Activated CD4-positive, alpha-beta T cell treated with anti-CD3 and anti-CD28 coated beads for 36 hours (primary cell): Measurements from ENCODE around the gene HIVEP3. TPM values are rescaled to one million over a fixed set of nuclear protein-coding genes. Genes with fewer than 3 reads are reported as not detected.

Source experiments
- ATAC-seq: fragments of 200-7000 bp; cut with Tn5 transposase; one replicate; pipeline ENCODE4 v1.10.0; 2021; ENCODE audit warnings: mild to moderate bottlenecking, moderate library complexity
- CTCF ChIA-PET: fragments of 350-600 bp; sonication (Branson Sonifier 250); formaldehyde crosslinking; loops from one replicate; lab custom pipeline; 2021; ENCODE audit warnings: antibody characterized with exemption; lab: Charles Lee
- POLR2A ChIA-PET: fragments of 350-600 bp; sonication (Branson Sonifier 250); formaldehyde crosslinking; loops from one replicate; lab custom pipeline; 2021; ENCODE audit warnings: antibody characterized with exemption, inconsistent platforms; lab: Charles Lee
- DNase-seq: peaks from one replicate; pipeline ENCODE4 v3.0.0-alpha.2; 2020
- H3K27ac Mint-ChIP-seq: one replicate; pipeline ENCODE4 v1.8.0; 2021; ENCODE audit warnings: mixed read lengths
- H3K27me3 Mint-ChIP-seq: one replicate; pipeline ENCODE4 v1.8.0; 2021; ENCODE audit warnings: mixed read lengths
- H3K36me3 Mint-ChIP-seq: one replicate; pipeline ENCODE4 v1.8.0; 2021; ENCODE audit warnings: low read depth, mixed read lengths
- H3K4me1 Mint-ChIP-seq: one replicate; pipeline ENCODE4 v1.8.0; 2021; ENCODE audit warnings: mixed read lengths
- H3K4me3 Mint-ChIP-seq: one replicate; pipeline ENCODE4 v1.8.0; 2021; ENCODE audit warnings: mild to moderate bottlenecking, moderate library complexity, mixed read lengths
- H3K9me3 Mint-ChIP-seq: one replicate; pipeline ENCODE4 v1.8.0; 2021; ENCODE audit warnings: low read depth, mixed read lengths
- intact Hi-C, 2 experiments: fragments of 100-400 bp; cut with DNase I in 1 of 2; cut with micrococcal nuclease in 1 of 2; formaldehyde crosslinking; loops; one replicate each; pipeline versions ENCODE4 v1.14.2 to v1.15.1; 2022 to 2024; cut with DNase I, micrococcal nuclease
- total RNA-seq, 2 experiments: library from RNA; stranded (reverse); gene quantifications; one replicate each; pipeline ENCODE4 v1.2.3, GENCODE V29; 2021

Gene HIVEP3
- total RNA-seq, 2 experiments from 2014 or later, result 29.4 to 39.6 TPM

DNA sequence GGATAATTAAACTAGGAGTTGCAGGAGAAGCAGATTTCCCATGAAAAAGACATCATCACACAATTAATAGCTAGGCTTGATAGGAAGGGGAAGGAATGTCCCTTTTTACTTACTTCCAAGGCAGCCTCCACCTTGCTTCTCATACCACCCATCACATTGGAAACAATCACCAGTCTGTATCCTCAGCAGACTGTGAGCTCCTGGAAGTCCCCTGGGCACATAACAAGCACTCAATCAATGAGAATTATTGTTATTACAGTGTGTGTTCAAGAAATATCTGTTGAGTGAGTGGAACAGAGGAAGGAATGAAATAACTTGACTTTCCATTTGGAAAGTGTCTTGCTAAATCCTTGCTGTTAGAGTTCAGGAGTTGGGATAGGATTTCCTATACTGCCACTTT is 36.2 kb downstream of the HIVEP3 start:
- no peak for DNase-seq
- Mint-ChIP-seq H3K9me3 (no peaks in the 10 kb centered on the region), H3K27me3 (no peaks in the 10 kb centered on the region), H3K4me1 (peaks cover 11% of the 10 kb centered on the region), H3K36me3 (no peaks in the 10 kb centered on the region), H3K27ac (no peak overlapping the region), H3K4me3 (no peak overlapping the region)
- POLR2A ChIA-PET, result no interaction called here
- intact Hi-C loops, result no loop called here
- CTCF ChIA-PET, result interaction anchor here (0.7 kb wide), 1 partner anchor 1024 kb away, joined by 3 read pairs; no protein-coding TSS in a partner anchor
- ATAC-seq, result peak; percentile 64

DNA sequence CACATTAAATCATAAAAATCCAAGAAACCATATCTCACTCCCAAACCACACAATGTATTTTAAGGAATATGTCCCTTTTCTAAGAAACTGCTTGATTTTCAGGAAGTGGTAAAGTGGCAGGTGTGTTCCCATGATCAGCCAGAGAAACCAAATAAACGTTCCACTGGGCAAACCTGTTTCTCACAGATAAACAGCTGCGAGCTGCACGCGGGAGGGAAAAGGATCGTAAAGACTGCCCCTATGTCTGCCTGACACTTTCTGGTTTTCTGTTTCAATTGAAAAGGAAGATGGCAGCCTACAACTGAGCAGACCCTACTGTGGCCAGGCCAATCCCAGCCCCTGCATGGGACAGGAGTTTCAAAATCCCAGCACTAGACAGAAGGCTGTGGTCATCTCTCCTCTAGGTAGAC is 36.6 kb downstream of the HIVEP3 start:
- no peak for DNase-seq
- POLR2A ChIA-PET, result no interaction called here
- H3K4me3 Mint-ChIP-seq, result no peak overlapping the region
- no peak for ATAC-seq
- peaks cover 14% of the 10 kb centered on the region for H3K4me1 Mint-ChIP-seq
- no peaks in the 10 kb centered on the region for H3K9me3 Mint-ChIP-seq
- no peak overlapping the region for H3K27ac Mint-ChIP-seq
- H3K36me3 Mint-ChIP-seq, result no peaks in the 10 kb centered on the region
- CTCF ChIA-PET, result interaction anchor here (0.6 to 1.3 kb wide), 3 partner anchors 8 to 1024 kb away, joined by 3 to 4 read pairs (median 3); no protein-coding TSS in a partner anchor
- intact Hi-C loops, result no loop called here
- no peaks in the 10 kb centered on the region for H3K27me3 Mint-ChIP-seq

DNA sequence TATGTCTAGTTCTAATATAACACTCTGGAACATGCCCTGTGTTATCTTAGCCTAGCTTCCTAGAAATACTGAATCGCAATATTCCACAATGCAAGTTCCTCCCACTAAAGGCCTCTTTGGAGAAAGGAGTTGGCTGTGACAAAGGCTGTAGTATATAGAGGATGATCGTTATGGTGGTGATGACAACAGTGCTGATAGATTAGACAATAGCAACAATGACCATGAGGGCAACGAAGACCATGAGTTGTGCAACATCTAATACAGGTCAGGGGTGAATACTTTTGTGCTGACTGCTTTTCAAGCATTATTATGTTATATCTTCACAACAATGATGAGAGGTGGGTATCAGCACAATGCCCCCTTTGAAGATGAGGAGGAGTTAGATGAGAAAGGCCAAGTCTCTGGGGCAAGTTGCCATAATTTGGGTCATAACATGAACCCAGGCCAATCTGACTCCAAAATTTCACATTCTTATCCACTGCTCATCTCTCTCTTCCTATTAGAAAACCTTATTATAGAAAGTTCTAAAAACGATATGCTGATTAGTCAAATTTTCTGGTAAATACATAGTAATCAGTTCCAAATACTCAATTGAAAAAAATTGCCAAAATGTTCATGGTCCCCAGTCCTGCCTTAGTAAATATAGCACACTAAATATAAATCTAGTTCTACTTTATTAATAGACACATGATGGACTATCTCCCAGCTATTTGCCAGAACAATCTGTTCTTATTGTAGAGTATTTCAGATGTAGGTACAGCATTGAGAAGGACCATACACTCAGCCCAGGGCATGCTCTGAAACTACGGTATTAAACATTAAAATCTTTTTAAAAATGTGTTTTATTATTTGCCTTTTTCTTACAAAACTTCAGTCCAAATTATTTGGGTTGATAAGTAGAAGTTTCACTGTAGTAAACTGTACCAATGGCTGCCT is 37.5 kb downstream of the HIVEP3 start:
- H3K27me3 Mint-ChIP-seq, result no peaks in the 10 kb centered on the region
- H3K36me3 Mint-ChIP-seq, result no peaks in the 10 kb centered on the region
- ChIA-PET CTCF (interaction anchor here (0.6 to 1.3 kb wide), 2 partner anchors 9 to 632 kb away, joined by 3 to 4 read pairs; no protein-coding TSS in a partner anchor), POLR2A (interaction anchor here (0.5 kb wide), 1 partner anchor 247 kb away, joined by 4 read pairs; no protein-coding TSS in a partner anchor)
- intact Hi-C loops, result no loop called here
- H3K9me3 Mint-ChIP-seq, result no peaks in the 10 kb centered on the region
- H3K4me3 Mint-ChIP-seq, result no peak overlapping the region
- DNase-seq (no peak), ATAC-seq (no peak)
- peaks cover 20% of the 10 kb centered on the region for H3K4me1 Mint-ChIP-seq
- H3K27ac Mint-ChIP-seq, result no peak overlapping the region

DNA sequence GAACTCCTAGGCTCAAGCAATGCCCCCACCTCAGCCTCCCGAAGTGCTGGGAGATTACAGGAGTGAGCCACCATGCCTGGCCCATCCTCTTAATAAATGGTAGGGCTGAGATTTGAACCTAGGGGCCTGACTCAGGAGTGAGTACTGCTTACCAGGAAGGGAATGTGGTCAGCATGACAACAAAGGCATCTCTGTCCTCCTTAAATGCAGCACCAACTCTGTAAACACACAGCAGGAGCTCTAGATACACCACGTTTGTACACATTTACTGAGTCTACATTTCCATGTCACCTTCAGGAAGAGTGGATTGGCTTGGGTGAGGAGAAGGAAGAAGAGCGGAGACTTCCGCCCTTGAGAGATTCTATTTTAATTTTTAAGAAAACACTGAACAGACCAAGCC is 38.5 kb downstream of the HIVEP3 start:
- no peak for ATAC-seq
- Mint-ChIP-seq H3K27me3 (no peaks in the 10 kb centered on the region), H3K9me3 (no peaks in the 10 kb centered on the region), H3K27ac (no peak overlapping the region), H3K4me1 (peaks cover 20% of the 10 kb centered on the region), H3K36me3 (no peaks in the 10 kb centered on the region), H3K4me3 (no peak overlapping the region)
- no peak for DNase-seq
- ChIA-PET POLR2A (interaction anchor here (0.5 kb wide), 1 partner anchor 247 kb away, joined by 4 read pairs; no protein-coding TSS in a partner anchor), CTCF (interaction anchor here (0.7 kb wide), 1 partner anchor 485 kb away, joined by 3 read pairs; no protein-coding TSS in a partner anchor)
- intact Hi-C loops, result no loop called here

DNA sequence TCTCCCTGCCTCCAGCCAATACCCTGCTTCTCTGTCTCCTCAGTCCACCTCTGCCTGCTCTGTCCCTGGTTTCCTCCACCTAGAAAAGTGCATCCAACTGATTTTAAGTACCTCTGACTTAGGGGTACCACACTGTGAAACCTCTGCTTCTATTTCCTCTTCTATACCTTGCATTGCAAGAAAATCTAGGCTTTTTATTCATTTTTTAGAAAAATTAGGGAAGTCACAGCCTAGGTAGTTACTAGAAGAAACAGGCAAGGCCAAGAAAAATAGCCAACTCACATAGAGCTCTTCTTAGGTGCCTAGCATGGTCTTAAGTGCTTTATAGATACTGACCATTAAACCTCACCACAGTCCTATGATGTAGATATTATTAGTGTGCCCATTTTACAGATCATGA is 39.1 kb downstream of the HIVEP3 start:
- no peak for ATAC-seq
- intact Hi-C loops, result no loop called here

DNA sequence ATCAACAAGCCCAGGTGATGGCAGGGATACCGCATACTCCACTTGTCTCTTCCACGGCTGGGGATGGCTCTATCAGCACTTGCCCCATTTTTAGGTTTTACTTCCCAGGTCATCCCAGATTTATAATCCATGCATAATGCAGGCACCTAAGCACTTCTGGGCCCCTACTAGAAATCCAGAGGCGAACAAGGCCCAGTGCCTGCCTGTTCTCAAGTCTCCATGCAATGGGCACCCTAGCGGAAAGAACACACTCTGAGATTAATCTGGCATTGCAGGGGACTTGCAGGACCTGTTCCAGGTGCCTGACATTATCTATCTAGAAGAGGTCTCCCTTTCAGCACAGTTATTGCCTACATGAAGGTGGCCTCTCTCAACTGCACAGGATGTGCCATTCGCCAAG is 39.8 kb downstream of the HIVEP3 start:
- ATAC-seq (no peak), DNase-seq (no peak)
- no peaks in the 10 kb centered on the region for H3K36me3 Mint-ChIP-seq
- no peaks in the 10 kb centered on the region for H3K9me3 Mint-ChIP-seq
- intact Hi-C loops, result no loop called here
- H3K27ac Mint-ChIP-seq, result no peak overlapping the region
- POLR2A ChIA-PET, result no interaction called here
- H3K4me3 Mint-ChIP-seq, result no peak overlapping the region
- CTCF ChIA-PET, result no interaction called here
- peaks cover 30% of the 10 kb centered on the region for H3K4me1 Mint-ChIP-seq
- no peaks in the 10 kb centered on the region for H3K27me3 Mint-ChIP-seq

More for the DNA sequence above, 39.1 kb downstream of the HIVEP3 start:
- H3K27me3 Mint-ChIP-seq, result no peaks in the 10 kb centered on the region
- no peaks in the 10 kb centered on the region for H3K9me3 Mint-ChIP-seq
- H3K27ac Mint-ChIP-seq, result no peak overlapping the region
- no peak overlapping the region for H3K4me3 Mint-ChIP-seq
- H3K4me1 Mint-ChIP-seq, result peaks cover 23% of the 10 kb centered on the region
- ChIA-PET CTCF (interaction anchor here (0.7 kb wide), 1 partner anchor 485 kb away, joined by 3 read pairs; no protein-coding TSS in a partner anchor), POLR2A (no interaction called here)
- DNase-seq, result no peak
- no peaks in the 10 kb centered on the region for H3K36me3 Mint-ChIP-seq

DNA sequence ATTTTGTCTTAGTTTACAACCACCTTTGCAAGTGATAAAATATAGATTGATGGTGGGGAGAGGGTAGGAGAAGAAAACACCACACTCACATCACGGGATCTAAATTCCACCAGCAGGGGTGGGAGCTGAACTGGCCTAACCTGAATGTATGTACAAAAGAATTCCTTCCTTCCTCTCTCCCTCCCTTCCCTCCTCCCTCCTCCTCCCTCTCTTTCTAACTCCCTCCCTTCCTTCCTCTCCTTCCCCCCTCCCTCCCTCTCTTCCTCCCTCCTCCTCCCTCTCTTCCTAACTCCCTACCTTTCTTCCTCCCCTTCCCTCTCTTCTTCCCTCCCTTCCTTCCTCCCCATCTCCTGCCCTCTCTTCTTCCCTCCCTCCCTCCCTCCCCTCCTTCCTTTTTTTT is 40.2 kb downstream of the HIVEP3 start:
- no peak overlapping the region for H3K27ac Mint-ChIP-seq
- no peak overlapping the region for H3K4me3 Mint-ChIP-seq
- peaks cover 32% of the 10 kb centered on the region for H3K4me1 Mint-ChIP-seq
- H3K36me3 Mint-ChIP-seq, result no peaks in the 10 kb centered on the region
- intact Hi-C loops, result no loop called here
- ChIA-PET CTCF (no interaction called here), POLR2A (no interaction called here)
- DNase-seq, result no peak
- H3K27me3 Mint-ChIP-seq, result no peaks in the 10 kb centered on the region
- H3K9me3 Mint-ChIP-seq, result no peaks in the 10 kb centered on the region
- ATAC-seq, result no peak

DNA sequence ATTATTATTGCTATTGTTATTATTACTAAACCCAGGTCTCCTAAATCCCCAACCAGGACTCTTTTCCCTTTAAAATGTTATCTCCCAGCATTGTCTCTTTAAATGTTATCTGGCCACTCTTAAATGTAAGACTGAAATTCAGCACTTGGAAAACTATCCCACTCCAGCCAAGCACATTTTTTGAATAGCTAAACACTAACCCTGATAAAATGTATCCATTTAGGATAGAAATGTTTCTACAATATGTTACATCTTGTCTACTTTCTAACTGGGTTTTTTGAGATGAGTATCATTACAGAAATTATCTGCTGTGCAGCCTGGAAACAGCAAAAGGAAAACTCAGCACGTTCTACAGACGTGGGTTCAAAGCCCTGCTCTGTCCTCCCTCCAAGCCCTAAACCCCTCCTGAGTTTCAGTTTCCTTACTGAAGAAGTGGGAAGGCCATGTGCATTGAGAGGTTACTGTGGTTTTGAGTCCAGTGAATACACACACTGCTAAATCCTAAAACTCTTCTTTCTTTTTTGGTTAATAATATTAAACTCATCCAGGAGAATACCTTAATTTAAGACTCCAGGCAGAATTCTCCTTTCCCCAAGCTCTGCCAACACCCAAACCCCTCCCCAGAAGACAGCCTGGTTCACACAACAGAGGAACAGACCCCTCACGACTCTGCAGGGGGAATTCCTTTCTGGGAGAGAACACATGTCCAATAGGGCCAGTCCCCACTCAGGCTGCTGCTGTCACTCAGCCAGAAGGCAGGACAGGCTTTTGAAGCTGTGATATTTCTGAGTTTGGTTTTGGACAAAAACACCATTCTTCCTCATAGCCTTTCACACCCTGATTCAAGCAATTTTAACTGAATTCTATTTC is 41.9 kb downstream of the HIVEP3 start:
- DNase-seq (no peak), ATAC-seq (peak; percentile 47)
- no peak overlapping the region for H3K4me3 Mint-ChIP-seq
- ChIA-PET CTCF (interaction anchor here (1.2 kb wide), 1 partner anchor 13 kb away, joined by 3 read pairs; no protein-coding TSS in a partner anchor), POLR2A (no interaction called here)
- H3K4me1 Mint-ChIP-seq, result peaks cover 24% of the 10 kb centered on the region
- H3K36me3 Mint-ChIP-seq, result no peaks in the 10 kb centered on the region
- H3K9me3 Mint-ChIP-seq, result no peaks in the 10 kb centered on the region
- intact Hi-C loops, result no loop called here
- no peak overlapping the region for H3K27ac Mint-ChIP-seq
- H3K27me3 Mint-ChIP-seq, result no peaks in the 10 kb centered on the region

DNA sequence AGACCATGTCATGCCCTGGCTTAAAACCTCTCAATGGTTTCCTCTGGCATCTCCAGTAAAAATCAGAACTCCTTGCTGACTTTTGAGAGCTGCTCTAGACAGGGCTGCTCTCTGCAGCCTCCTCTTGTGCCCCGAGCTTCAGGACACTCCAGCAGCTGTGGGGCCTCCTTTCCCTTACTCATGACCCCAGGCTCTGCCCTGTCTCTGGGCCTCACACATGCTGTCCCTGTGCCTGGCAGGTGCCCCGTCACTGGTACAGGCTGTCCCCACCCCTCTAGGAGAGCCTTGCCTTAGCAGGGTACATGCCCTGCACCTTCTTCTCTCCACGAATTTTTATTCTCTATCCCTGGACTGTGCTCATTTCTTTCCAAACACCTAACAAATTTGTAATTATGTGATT is 43.2 kb downstream of the HIVEP3 start:
- no peaks in the 10 kb centered on the region for H3K9me3 Mint-ChIP-seq
- peaks cover 23% of the 10 kb centered on the region for H3K4me1 Mint-ChIP-seq
- no peak for DNase-seq
- no peaks in the 10 kb centered on the region for H3K27me3 Mint-ChIP-seq
- intact Hi-C loops, result no loop called here
- H3K27ac Mint-ChIP-seq, result no peak overlapping the region
- CTCF ChIA-PET, result interaction anchor here (0.5 kb wide), 1 partner anchor 357 kb away, joined by 3 read pairs; no protein-coding TSS in a partner anchor
- no peak for ATAC-seq
- no peaks in the 10 kb centered on the region for H3K36me3 Mint-ChIP-seq
- POLR2A ChIA-PET, result no interaction called here
- H3K4me3 Mint-ChIP-seq, result no peak overlapping the region

DNA sequence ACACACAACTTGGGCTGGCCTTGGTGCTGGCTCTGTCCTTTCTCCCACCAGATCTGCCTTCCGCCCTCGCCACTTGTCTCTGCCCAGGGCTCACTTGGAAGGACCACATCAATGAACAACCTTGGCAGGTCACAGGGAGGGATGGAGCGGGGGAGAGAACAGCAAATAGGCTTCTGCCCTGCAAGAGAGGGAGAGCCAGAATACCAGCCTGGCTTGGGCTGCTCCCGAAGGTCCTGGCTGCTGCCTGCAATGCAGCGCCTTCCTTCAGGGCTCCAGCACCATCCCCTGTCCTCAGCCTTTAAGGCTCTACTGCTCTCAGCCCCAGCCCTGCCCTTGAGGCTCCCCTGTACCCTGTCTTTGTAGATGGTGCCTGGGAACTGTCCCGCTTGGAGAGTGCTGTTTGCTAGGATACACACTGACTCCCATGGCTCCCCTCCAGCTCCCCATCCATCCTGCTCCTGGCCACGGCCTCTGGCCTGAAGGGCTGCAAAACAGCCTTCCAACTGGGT is 43.8 kb downstream of the HIVEP3 start:
- DNase-seq, result no peak
- intact Hi-C loops, result no loop called here
- Mint-ChIP-seq H3K27me3 (no peaks in the 10 kb centered on the region), H3K27ac (no peak overlapping the region), H3K4me1 (peaks cover 28% of the 10 kb centered on the region), H3K4me3 (no peak overlapping the region), H3K36me3 (no peaks in the 10 kb centered on the region), H3K9me3 (no peaks in the 10 kb centered on the region)
- no peak for ATAC-seq
- CTCF ChIA-PET, result interaction anchor here (0.6 to 0.9 kb wide), 2 partner anchors 10 to 20 kb away, joined by 3 read pairs; no protein-coding TSS in a partner anchor
- POLR2A ChIA-PET, result no interaction called here
